Mesenchymal stem cell (in vitro differentiated cells and primary cell): Measurements from ENCODE around the gene TSPAN9.

Experiments used
- DNase-seq: peaks from one replicate; pipeline ENCODE4 v3.0.0-alpha.2; 2013
- H2AFZ ChIP-seq: one replicate; pipeline ENCODE4 v1.6.1; 2013; ENCODE audit warnings: low read depth, mild to moderate bottlenecking, control low read depth, inconsistent platforms, low read length, moderate library complexity
- H2AK5ac ChIP-seq: 2 replicates; pipeline ENCODE4 v1.6.1; 2013; ENCODE audit warnings: low read length, moderate library complexity, mild to moderate bottlenecking, inconsistent platforms; ENCODE audit not compliant: severe bottlenecking
- H2BK120ac ChIP-seq: one replicate; pipeline ENCODE4 v1.6.1; 2013; ENCODE audit warnings: low read depth, mild to moderate bottlenecking, inconsistent platforms, low read length, moderate library complexity
- H2BK12ac ChIP-seq, 2 experiments: one replicate each; pipeline ENCODE4 v1.6.1; 2013; ENCODE audit warnings: inconsistent platforms in 2 of 2, low read length in 2 of 2, mild to moderate bottlenecking in 2 of 2, moderate library complexity in 2 of 2, control low read depth in 1 of 2
- H2BK15ac ChIP-seq: one replicate; pipeline ENCODE4 v1.6.1; 2013; ENCODE audit warnings: mild to moderate bottlenecking, low read depth, inconsistent platforms; ENCODE audit not compliant: poor library complexity, severe bottlenecking
- H2BK5ac ChIP-seq: 2 replicates; pipeline ENCODE4 v1.6.1; 2013; ENCODE audit warnings: low read depth, mild to moderate bottlenecking, low read length, control low read depth, inconsistent platforms; ENCODE audit not compliant: poor library complexity, severe bottlenecking
- H3K14ac ChIP-seq, 2 experiments: one replicate each; pipeline ENCODE4 v1.6.1; 2013; ENCODE audit warnings: inconsistent platforms in 2 of 2, low read length in 2 of 2, control low read depth in 1 of 2, mild to moderate bottlenecking in 1 of 2, moderate library complexity in 1 of 2
- H3K18ac ChIP-seq, 2 experiments: one replicate each; pipeline ENCODE4 v1.6.1; 2013; ENCODE audit warnings: inconsistent platforms in 2 of 2, low read length in 2 of 2, control low read depth in 1 of 2, low read depth in 1 of 2, mild to moderate bottlenecking in 1 of 2
- H3K23ac ChIP-seq, 2 experiments: one replicate each; pipeline ENCODE4 v1.6.1; 2013; ENCODE audit warnings: inconsistent platforms in 2 of 2, low read length in 2 of 2, mild to moderate bottlenecking in 2 of 2, moderate library complexity in 2 of 2, control low read depth in 1 of 2
- H3K27ac ChIP-seq: 2 replicates; pipeline ENCODE4 v1.5.1; 2013; ENCODE audit warnings: mild to moderate bottlenecking, moderate library complexity, low read length, control low read depth, inconsistent platforms; ENCODE audit not compliant: poor library complexity, severe bottlenecking
- H3K27me3 ChIP-seq, 2 experiments: 2 replicates each; pipeline versions ENCODE4 v1.6.1 to v1.7.0; 2013; ENCODE audit warnings: low read length in 2 of 2, mild to moderate bottlenecking in 2 of 2, moderate library complexity in 2 of 2, control low read depth in 1 of 2, inconsistent platforms in 1 of 2; ENCODE audit not compliant: control insufficient read depth in 1 of 2, insufficient read depth in 1 of 2
- H3K36me3 ChIP-seq, 2 experiments: 2 replicates each; pipeline versions ENCODE4 v1.6.1 to v1.7.0; 2013; ENCODE audit warnings: low read length in 2 of 2, control low read depth in 1 of 2, inconsistent platforms in 1 of 2, low read depth in 1 of 2, mild to moderate bottlenecking in 1 of 2; ENCODE audit not compliant: insufficient read depth in 2 of 2, control insufficient read depth in 1 of 2
- H3K4ac ChIP-seq, 2 experiments: one replicate each; pipeline ENCODE4 v1.6.1; 2013; ENCODE audit warnings: inconsistent platforms in 2 of 2, low read length in 2 of 2, mild to moderate bottlenecking in 2 of 2, moderate library complexity in 2 of 2, control low read depth in 1 of 2, low read depth in 1 of 2
- H3K4me1 ChIP-seq: 2 replicates; pipeline ENCODE4 v1.6.1; 2013; ENCODE audit warnings: low read depth, low read length, control low read depth; ENCODE audit not compliant: control insufficient read depth, insufficient read depth
- H3K4me2 ChIP-seq: 2 replicates; pipeline ENCODE4 v1.6.1; 2013; ENCODE audit warnings: low read length, mild to moderate bottlenecking, inconsistent platforms; ENCODE audit not compliant: poor library complexity, severe bottlenecking
- H3K4me3 ChIP-seq, 2 experiments: 2 replicates each; pipeline versions ENCODE4 v1.5.1 to v1.7.0; 2013; ENCODE audit warnings: low read length in 2 of 2, mild to moderate bottlenecking in 2 of 2, control low read depth in 1 of 2, low read depth in 1 of 2; ENCODE audit not compliant: insufficient read depth in 1 of 2
- H3K79me1 ChIP-seq: replicated peaks from 2 replicates; pipeline ENCODE4 v1.6.1; 2013; ENCODE audit warnings: mild to moderate bottlenecking, control low read depth, low read length, inconsistent platforms; ENCODE audit not compliant: poor library complexity, severe bottlenecking
- H3K9ac ChIP-seq: 2 replicates; pipeline ENCODE4 v1.7.0; 2013; ENCODE audit warnings: mild to moderate bottlenecking, low read length, moderate library complexity
- H3K9me3 ChIP-seq: 2 replicates; pipeline ENCODE4 v1.7.0; 2013; ENCODE audit warnings: mild to moderate bottlenecking, low read length; ENCODE audit not compliant: control insufficient read depth
- H4K8ac ChIP-seq: one replicate; pipeline ENCODE4 v1.6.1; 2013; ENCODE audit warnings: inconsistent platforms, mild to moderate bottlenecking, low read length, moderate library complexity
- H4K91ac ChIP-seq: one replicate; pipeline ENCODE4 v1.6.1; 2013; ENCODE audit warnings: mild to moderate bottlenecking, low read length, inconsistent platforms
- WGBS: methylation state at CpG from one replicate; pipeline ENCODE4 v1.1.7; 2013; ENCODE audit warnings: mixed read lengths; 5-methylcytosine and 5-hydroxymethylcytosine counted together

TSPAN9 gene

GRCh38 chr12:3081091-3081490 is 3.9 kb downstream of the TSPAN9 start:
- Histone ChIP-seq H3K4ac (no peak overlapping the region), H3K79me1 (peaks cover 30% of the 10 kb centered on the region), H3K4me1 (peaks cover 28% of the 10 kb centered on the region), H3K4me2 (no peak overlapping the region), H2BK120ac (no peak overlapping the region), H2BK5ac (no peak overlapping the region), H3K23ac (no peak overlapping the region), H3K14ac (no peak overlapping the region), H4K8ac (no peak overlapping the region), H4K91ac (no peak overlapping the region), H3K9ac (no peak overlapping the region), H2AK5ac (no peak overlapping the region), H3K36me3 (peaks cover 0 to 4% of the 10 kb centered on the region in 2 experiments), H2BK12ac (no peak overlapping the region), H2AFZ (no peak overlapping the region), H3K4me3 (no peak overlapping the region), H3K27me3 (no peaks in the 10 kb centered on the region), H3K18ac (no peak overlapping the region), H3K27ac (no peak overlapping the region), H2BK15ac (no peak overlapping the region), H3K9me3 (no peaks in the 10 kb centered on the region)
- WGBS = 93% methylated on average over 9 of the region's 9 CpGs
- DNase-seq = no peak

- Histone ChIP-seq H4K91ac (no peak overlapping the region), H2BK15ac (no peak overlapping the region), H2AFZ (no peak overlapping the region), H3K27ac (no peak overlapping the region), H3K18ac (no peak overlapping the region), H3K4me1 (peaks cover 27% of the 10 kb centered on the region), H2BK120ac (no peak overlapping the region), H2BK12ac (no peak overlapping the region), H3K4me3 (no peak overlapping the region), H3K36me3 (peaks cover 0 to 6% of the 10 kb centered on the region in 2 experiments), H2AK5ac (no peak overlapping the region), H3K79me1 (peaks cover 30% of the 10 kb centered on the region), H4K8ac (no peak overlapping the region), H2BK5ac (no peak overlapping the region), H3K14ac (no peak overlapping the region), H3K4ac (no peak overlapping the region), H3K4me2 (no peak overlapping the region), H3K9me3 (no peaks in the 10 kb centered on the region), H3K27me3 (no peaks in the 10 kb centered on the region), H3K23ac (no peak overlapping the region), H3K9ac (no peak overlapping the region)
- WGBS = 76% methylated on average over 7 of the region's 7 CpGs
- no peak for DNase-seq
Measured at GRCh38 chr12:3081886-3082285, 4.7 kb downstream of the TSPAN9 start.

GRCh38 chr12:3083241-3083920 is 6.2 kb downstream of the TSPAN9 start:
- Histone ChIP-seq H3K23ac (no peak overlapping the region), H2BK12ac (no peak overlapping the region), H3K18ac (no peak overlapping the region), H3K14ac (no peak overlapping the region), H3K36me3 (peaks cover 0 to 7% of the 10 kb centered on the region in 2 experiments), H3K79me1 (peaks cover 22% of the 10 kb centered on the region), H3K9me3 (no peaks in the 10 kb centered on the region), H3K4me1 (peaks cover 27% of the 10 kb centered on the region), H2AK5ac (peak overlapping the region; percentile 58), H3K27me3 (no peaks in the 10 kb centered on the region), H2BK120ac (no peak overlapping the region), H2BK5ac (no peak overlapping the region), H3K4me3 (no peak overlapping the region), H3K27ac (no peak overlapping the region), H4K91ac (no peak overlapping the region), H3K4ac (no peak overlapping the region), H2BK15ac (no peak overlapping the region), H3K9ac (no peak overlapping the region), H3K4me2 (no peak overlapping the region), H2AFZ (no peak overlapping the region), H4K8ac (peak overlapping the region; percentile 7)
- 80% methylated on average over 6 of the region's 6 CpGs for WGBS
- no peak for DNase-seq

GRCh38 chr12:3083921-3084347 is 6.8 kb downstream of the TSPAN9 start:
- 94% methylated on average over 5 of the region's 5 CpGs for WGBS
- H3K27me3 ChIP-seq = no peaks in the 10 kb centered on the region
- H3K4me3 ChIP-seq = no peak overlapping the region
- H3K4me1 ChIP-seq = peaks cover 29% of the 10 kb centered on the region
- H3K9ac ChIP-seq = no peak overlapping the region
- H2BK15ac ChIP-seq = no peak overlapping the region
- peak overlapping the region in 1 of 2 experiments; percentile 59 for H3K4ac ChIP-seq
- no peak overlapping the region for H3K4me2 ChIP-seq
- H3K79me1 ChIP-seq = peaks cover 20% of the 10 kb centered on the region
- H2BK5ac ChIP-seq = no peak overlapping the region
- no peak overlapping the region for H2AK5ac ChIP-seq
- H3K36me3 ChIP-seq = peaks cover 0 to 7% of the 10 kb centered on the region in 2 experiments
- no peaks in the 10 kb centered on the region for H3K9me3 ChIP-seq
- H4K8ac ChIP-seq = peak overlapping the region; percentile 7
- no peak overlapping the region for H4K91ac ChIP-seq
- H2BK12ac ChIP-seq = no peak overlapping the region
- H2AFZ ChIP-seq = no peak overlapping the region
- H3K18ac ChIP-seq = no peak overlapping the region
- DNase-seq = no peak
- H3K23ac ChIP-seq = no peak overlapping the region
- H2BK120ac ChIP-seq = no peak overlapping the region
- H3K27ac ChIP-seq = no peak overlapping the region
- no peak overlapping the region for H3K14ac ChIP-seq
